Ishikawa (cell line): ENCODE results near the gene CLDN6.

Experiments
- CEBPB ChIP-seq: IDR thresholded peaks from 2 replicates; pipeline ENCODE4 v1.6.1; 2012
- CREB1 ChIP-seq: IDR thresholded peaks from 2 replicates; pipeline ENCODE4 v1.6.1; 2012; ENCODE audit warnings: low read depth
- EGR1 ChIP-seq: IDR thresholded peaks from 2 replicates; pipeline ENCODE4 v1.6.1; 2012
- EP300 ChIP-seq: IDR thresholded peaks from 2 replicates; pipeline ENCODE4 v1.6.1; 2012; ENCODE audit warnings: borderline replicate concordance
- FOXM1 ChIP-seq: IDR thresholded peaks from 2 replicates; pipeline ENCODE4 v1.6.1; 2012; ENCODE audit warnings: low read depth, borderline replicate concordance
- NFIC ChIP-seq: IDR thresholded peaks from 2 replicates; pipeline ENCODE4 v1.6.1; 2012
- RAD21 ChIP-seq: IDR thresholded peaks from 2 replicates; pipeline ENCODE4 v1.6.1; 2012; ENCODE audit warnings: low read depth
- TAF1 ChIP-seq: IDR thresholded peaks from 2 replicates; pipeline ENCODE4 v1.6.1; 2012; ENCODE audit warnings: low read depth, mild to moderate bottlenecking
- TCF12 ChIP-seq: IDR thresholded peaks from 2 replicates; pipeline ENCODE4 v1.6.1; 2012; ENCODE audit warnings: low read depth
- TEAD4 ChIP-seq: IDR thresholded peaks from 2 replicates; pipeline ENCODE4 v1.6.1; 2012
- ZBTB7A ChIP-seq: IDR thresholded peaks from 2 replicates; pipeline ENCODE4 v1.6.1; 2012; ENCODE audit warnings: low read depth
- TF ChIP-seq, protein P1 (sequence below): IDR thresholded peaks from 2 replicates; pipeline ENCODE4 v1.6.1; 2012; ENCODE audit warnings: low read depth, mild to moderate bottlenecking
- TF ChIP-seq, protein P2 (sequence below): IDR thresholded peaks from 2 replicates; pipeline ENCODE4 v1.6.1; 2012

DNA sequence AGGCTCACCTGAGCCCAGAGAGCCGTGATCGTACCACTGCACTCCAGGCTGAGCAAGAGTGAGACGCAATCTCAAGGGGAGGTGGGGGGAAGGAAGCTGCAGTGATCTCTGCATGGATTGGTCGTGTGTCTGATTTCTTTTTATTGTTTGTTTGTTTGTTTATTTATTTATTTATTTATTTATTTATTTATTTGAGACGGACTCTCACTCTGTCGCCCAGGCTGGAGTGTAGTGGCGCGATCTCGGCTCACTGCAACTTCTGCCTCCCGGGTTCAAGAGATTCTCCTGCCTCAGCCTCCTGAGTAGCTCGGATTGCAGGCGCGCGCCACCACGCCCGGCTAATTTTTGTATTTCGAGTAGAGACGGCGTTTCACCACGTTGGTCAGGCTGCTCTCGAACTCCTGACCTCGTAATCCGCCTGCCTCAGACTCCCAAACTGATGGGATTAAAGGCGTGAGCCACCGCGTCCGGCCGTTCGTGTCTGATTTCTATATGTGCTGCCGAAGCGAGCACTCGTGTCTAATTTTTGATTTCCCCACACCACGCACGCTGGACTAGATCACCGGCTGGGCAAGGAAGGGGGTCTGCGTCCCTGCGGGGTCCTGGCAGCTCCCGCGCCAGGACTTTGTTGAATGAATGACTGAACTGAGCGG is 1.7 kb upstream of the CLDN6 start:
- TF ChIP-seq EP300: no peak
- no peak for TF ChIP-seq EGR1
- no peak for TF ChIP-seq TEAD4
- no peak for TF ChIP-seq TAF1
- no peak for TF ChIP-seq NFIC
- no peak for TF ChIP-seq RAD21
- TF ChIP-seq, protein P1, sequence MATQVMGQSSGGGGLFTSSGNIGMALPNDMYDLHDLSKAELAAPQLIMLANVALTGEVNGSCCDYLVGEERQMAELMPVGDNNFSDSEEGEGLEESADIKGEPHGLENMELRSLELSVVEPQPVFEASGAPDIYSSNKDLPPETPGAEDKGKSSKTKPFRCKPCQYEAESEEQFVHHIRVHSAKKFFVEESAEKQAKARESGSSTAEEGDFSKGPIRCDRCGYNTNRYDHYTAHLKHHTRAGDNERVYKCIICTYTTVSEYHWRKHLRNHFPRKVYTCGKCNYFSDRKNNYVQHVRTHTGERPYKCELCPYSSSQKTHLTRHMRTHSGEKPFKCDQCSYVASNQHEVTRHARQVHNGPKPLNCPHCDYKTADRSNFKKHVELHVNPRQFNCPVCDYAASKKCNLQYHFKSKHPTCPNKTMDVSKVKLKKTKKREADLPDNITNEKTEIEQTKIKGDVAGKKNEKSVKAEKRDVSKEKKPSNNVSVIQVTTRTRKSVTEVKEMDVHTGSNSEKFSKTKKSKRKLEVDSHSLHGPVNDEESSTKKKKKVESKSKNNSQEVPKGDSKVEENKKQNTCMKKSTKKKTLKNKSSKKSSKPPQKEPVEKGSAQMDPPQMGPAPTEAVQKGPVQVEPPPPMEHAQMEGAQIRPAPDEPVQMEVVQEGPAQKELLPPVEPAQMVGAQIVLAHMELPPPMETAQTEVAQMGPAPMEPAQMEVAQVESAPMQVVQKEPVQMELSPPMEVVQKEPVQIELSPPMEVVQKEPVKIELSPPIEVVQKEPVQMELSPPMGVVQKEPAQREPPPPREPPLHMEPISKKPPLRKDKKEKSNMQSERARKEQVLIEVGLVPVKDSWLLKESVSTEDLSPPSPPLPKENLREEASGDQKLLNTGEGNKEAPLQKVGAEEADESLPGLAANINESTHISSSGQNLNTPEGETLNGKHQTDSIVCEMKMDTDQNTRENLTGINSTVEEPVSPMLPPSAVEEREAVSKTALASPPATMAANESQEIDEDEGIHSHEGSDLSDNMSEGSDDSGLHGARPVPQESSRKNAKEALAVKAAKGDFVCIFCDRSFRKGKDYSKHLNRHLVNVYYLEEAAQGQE: no peak
- TF ChIP-seq, protein P2, sequence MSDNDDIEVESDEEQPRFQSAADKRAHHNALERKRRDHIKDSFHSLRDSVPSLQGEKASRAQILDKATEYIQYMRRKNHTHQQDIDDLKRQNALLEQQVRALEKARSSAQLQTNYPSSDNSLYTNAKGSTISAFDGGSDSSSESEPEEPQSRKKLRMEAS: no peak
- no peak for TF ChIP-seq CEBPB
- TF ChIP-seq TCF12: no peak
- no peak for TF ChIP-seq CREB1
- no peak for TF ChIP-seq FOXM1
- TF ChIP-seq ZBTB7A: peak; percentile 90
